Colonic mucosa (tissue), 4 donors: ENCODE data around the gene CRMP1. TPM values are rescaled to one million over a fixed set of nuclear protein-coding genes. Genes with fewer than 3 reads are reported as not detected.

ENCODE experiments used
- DNase-seq: peaks from one replicate; pipeline ENCODE4 v3.0.0-alpha.2; 2020
- H3K27ac ChIP-seq: fragments of 200-600 bp; one replicate; pipeline ENCODE4 v1.8.0; 2021
- H3K27me3 ChIP-seq: fragments of 200-600 bp; one replicate; pipeline ENCODE4 v1.8.0; 2021
- H3K36me3 ChIP-seq: fragments of 200-600 bp; one replicate; pipeline ENCODE4 v1.8.0; 2021
- H3K4me1 ChIP-seq: fragments of 200-600 bp; one replicate; pipeline ENCODE4 v1.8.0; 2021; ENCODE audit warnings: mild to moderate bottlenecking
- H3K4me3 ChIP-seq: fragments of 200-600 bp; one replicate; pipeline ENCODE4 v1.8.0; 2021
- H3K9ac ChIP-seq, 2 donors: one replicate each; pipeline ENCODE4 v1.7.0; 2013; ENCODE audit warnings: control low read depth in 2 of 2, low read depth in 2 of 2, low read length in 2 of 2
- H3K9me3 ChIP-seq: fragments of 200-600 bp; one replicate; pipeline ENCODE4 v1.8.0; 2021
- intact Hi-C: fragments of 100-400 bp; cut with DNase I; formaldehyde crosslinking; loops from one replicate; pipeline ENCODE4 v1.14.1; 2022
- total RNA-seq, 2 donors: library from RNA; stranded (reverse); fragmentation: NEBNext Ultra II Directional in 1 of 2; extraction: Animal tissue kit (Norgen Biotek cat#: 25700) in 1 of 2; gene quantifications; one replicate each; pipeline ENCODE4 v1.2.1, GENCODE V29; 2021
- TF ChIP-seq, protein P1 (sequence below): fragments of 200-600 bp; IDR thresholded peaks from one replicate; pipeline ENCODE4 v1.8.0; 2022; ENCODE audit warnings: antibody characterized with exemption, mild to moderate bottlenecking
- donor health status: healthy.
- donor health status: DM: no; HTN: no; CAD: no.
- donor health status: DM: no; HTN: no; CAD: no.

CRMP1 gene
- total RNA-seq, 2 donors from 2014 or later: 0.49 to 1.2 TPM

DNA sequence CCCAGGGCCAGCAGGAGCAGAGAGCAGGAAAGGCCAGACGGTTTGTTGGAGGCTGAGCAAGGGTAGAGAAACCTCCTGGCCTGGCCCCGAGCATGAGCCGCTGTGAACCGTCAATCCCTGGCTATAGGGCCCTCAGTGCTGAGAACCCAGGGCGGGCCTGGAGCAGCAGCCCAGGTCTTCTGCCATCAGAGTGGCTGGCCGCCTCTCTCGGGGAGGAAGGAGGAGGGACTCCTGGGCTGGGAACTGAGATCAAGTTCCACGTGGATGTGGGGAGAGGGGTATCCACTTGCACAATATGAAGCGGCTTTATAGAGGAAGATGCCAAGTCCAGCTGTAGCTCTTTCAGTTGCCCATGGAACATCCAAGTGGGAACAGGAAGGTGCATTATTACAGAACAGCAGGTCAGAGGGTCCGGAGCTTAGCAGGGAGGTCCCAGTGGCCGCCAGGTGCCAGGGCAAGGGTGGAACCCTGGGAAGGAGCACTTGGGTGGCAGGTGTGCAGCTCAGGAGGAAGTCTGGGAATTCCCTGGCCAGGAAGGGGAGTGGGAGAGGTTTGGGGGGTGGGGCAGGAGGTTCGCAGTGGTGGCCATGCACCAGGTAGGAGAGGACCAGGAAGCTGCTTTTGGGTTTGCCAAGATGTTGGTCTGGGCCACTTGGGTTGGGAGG is 31.7 kb upstream of the CRMP1 start:
- Histone ChIP-seq H3K27me3 (no peaks in the 10 kb centered on the region), H3K4me3 (no peak overlapping the region), H3K4me1 (no peaks in the 10 kb centered on the region), H3K27ac (no peak overlapping the region), H3K36me3 (no peaks in the 10 kb centered on the region), H3K9ac (no peak overlapping the region), H3K9me3 (no peaks in the 10 kb centered on the region)
- DNase-seq: no peak
- intact Hi-C loops: no loop called here
- TF ChIP-seq, protein P1, sequence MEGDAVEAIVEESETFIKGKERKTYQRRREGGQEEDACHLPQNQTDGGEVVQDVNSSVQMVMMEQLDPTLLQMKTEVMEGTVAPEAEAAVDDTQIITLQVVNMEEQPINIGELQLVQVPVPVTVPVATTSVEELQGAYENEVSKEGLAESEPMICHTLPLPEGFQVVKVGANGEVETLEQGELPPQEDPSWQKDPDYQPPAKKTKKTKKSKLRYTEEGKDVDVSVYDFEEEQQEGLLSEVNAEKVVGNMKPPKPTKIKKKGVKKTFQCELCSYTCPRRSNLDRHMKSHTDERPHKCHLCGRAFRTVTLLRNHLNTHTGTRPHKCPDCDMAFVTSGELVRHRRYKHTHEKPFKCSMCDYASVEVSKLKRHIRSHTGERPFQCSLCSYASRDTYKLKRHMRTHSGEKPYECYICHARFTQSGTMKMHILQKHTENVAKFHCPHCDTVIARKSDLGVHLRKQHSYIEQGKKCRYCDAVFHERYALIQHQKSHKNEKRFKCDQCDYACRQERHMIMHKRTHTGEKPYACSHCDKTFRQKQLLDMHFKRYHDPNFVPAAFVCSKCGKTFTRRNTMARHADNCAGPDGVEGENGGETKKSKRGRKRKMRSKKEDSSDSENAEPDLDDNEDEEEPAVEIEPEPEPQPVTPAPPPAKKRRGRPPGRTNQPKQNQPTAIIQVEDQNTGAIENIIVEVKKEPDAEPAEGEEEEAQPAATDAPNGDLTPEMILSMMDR: no peak

- Histone ChIP-seq H3K9ac (no peak overlapping the region), H3K36me3 (no peaks in the 10 kb centered on the region), H3K9me3 (no peaks in the 10 kb centered on the region), H3K4me1 (no peaks in the 10 kb centered on the region), H3K4me3 (no peak overlapping the region), H3K27ac (no peak overlapping the region), H3K27me3 (no peaks in the 10 kb centered on the region)
- intact Hi-C loops: no loop called here
- TF ChIP-seq, protein P1: no peak
- DNase-seq: no peak
Measured at GRCh38 chr4:5923376-5923775, 30.5 kb upstream of the CRMP1 start.

- Histone ChIP-seq H3K27me3 (no peaks in the 10 kb centered on the region), H3K9me3 (no peaks in the 10 kb centered on the region), H3K4me3 (no peak overlapping the region), H3K4me1 (no peaks in the 10 kb centered on the region), H3K27ac (no peak overlapping the region), H3K9ac (no peak overlapping the region), H3K36me3 (no peaks in the 10 kb centered on the region)
- TF ChIP-seq, protein P1: no peak
- intact Hi-C loops: no loop called here
- no peak for DNase-seq
Measured at GRCh38 chr4:5922556-5922955, 29.7 kb upstream of the CRMP1 start.

DNA sequence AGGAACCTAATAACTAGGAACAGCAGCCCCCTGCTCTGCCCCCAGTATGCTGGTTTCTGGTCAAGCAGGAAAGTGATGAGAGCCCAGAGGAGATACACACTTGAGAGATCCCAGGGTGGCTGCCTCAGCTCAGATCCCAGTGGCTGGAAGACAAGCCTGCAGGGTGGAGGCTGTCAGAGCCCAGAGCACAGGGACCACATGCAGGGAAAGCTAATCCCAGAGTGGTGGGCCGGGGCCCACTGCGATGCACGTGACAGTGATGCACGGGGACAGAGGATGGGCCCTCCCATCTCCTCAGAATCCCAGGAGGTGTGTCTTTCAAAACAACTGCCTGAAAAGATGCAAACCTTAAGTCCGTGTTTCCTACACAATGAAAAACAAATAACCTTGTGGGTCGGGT is 29.1 kb upstream of the CRMP1 start:
- intact Hi-C loops: no loop called here
- H3K27ac ChIP-seq: no peak overlapping the region
- H3K36me3 ChIP-seq: no peaks in the 10 kb centered on the region
- no peaks in the 10 kb centered on the region for H3K9me3 ChIP-seq
- no peaks in the 10 kb centered on the region for H3K4me1 ChIP-seq
- DNase-seq: no peak
- no peak overlapping the region for H3K9ac ChIP-seq
- H3K4me3 ChIP-seq: no peak overlapping the region
- TF ChIP-seq, protein P1: no peak
- no peaks in the 10 kb centered on the region for H3K27me3 ChIP-seq

- TF ChIP-seq, protein P1: no peak
- Histone ChIP-seq H3K4me3 (no peak overlapping the region), H3K27ac (no peak overlapping the region), H3K4me1 (no peaks in the 10 kb centered on the region), H3K27me3 (no peaks in the 10 kb centered on the region), H3K9me3 (no peaks in the 10 kb centered on the region), H3K9ac (no peak overlapping the region), H3K36me3 (no peaks in the 10 kb centered on the region)
- no peak for DNase-seq
- intact Hi-C loops: no loop called here
Measured at GRCh38 chr4:5921101-5921980, 28.5 kb upstream of the CRMP1 start.
